IPS-11a (cell line): ENCODE data around the gene LLGL1.

Experiments
- H3K4me3 ChIP-seq: one replicate; pipeline ENCODE4 v1.5.1; 2013; ENCODE audit warnings: low read depth, low read length, control low read depth

Gene LLGL1

GRCh38 chr17:18267366-18267765 lies 41.9 kb downstream of the LLGL1 start:
- H3K4me3 ChIP-seq, result no peak overlapping the region

- H3K4me3 ChIP-seq, result no peak overlapping the region
Measured at GRCh38 chr17:18267927-18268711, 42.7 kb downstream of the LLGL1 start.

- H3K4me3 ChIP-seq, result no peak overlapping the region
Measured at GRCh38 chr17:18270046-18270931, 44.9 kb downstream of the LLGL1 start.

- H3K4me3 ChIP-seq, result no peak overlapping the region
Measured at GRCh38 chr17:18277076-18277475, 51.6 kb downstream of the LLGL1 start.

- no peak overlapping the region for H3K4me3 ChIP-seq
Measured at GRCh38 chr17:18278867-18279266, 53.4 kb downstream of the LLGL1 start.

- no peak overlapping the region for H3K4me3 ChIP-seq
Measured at GRCh38 chr17:18280249-18280648, 54.8 kb downstream of the LLGL1 start.

- no peak overlapping the region for H3K4me3 ChIP-seq
Measured at GRCh38 chr17:18280766-18281371, 55.4 kb downstream of the LLGL1 start.

- H3K4me3 ChIP-seq, result no peak overlapping the region
Measured at GRCh38 chr17:18281788-18282187, 56.4 kb downstream of the LLGL1 start.

- no peak overlapping the region for H3K4me3 ChIP-seq
Measured at GRCh38 chr17:18285296-18285695, 59.9 kb downstream of the LLGL1 start.

GRCh38 chr17:18291718-18292540 lies 66.5 kb downstream of the LLGL1 start:
- H3K4me3 ChIP-seq, result no peak overlapping the region
